HL-60 (cell line): ENCODE data around the gene PPP2R3C.

Experiments used
- CTCF ChIP-seq: IDR thresholded peaks from one replicate; pipeline ENCODE4 v1.5.1; 2011; ENCODE audit warnings: low read length, control low read depth, inconsistent platforms; ENCODE audit not compliant: insufficient read depth
- POLR2AphosphoS5 ChIP-seq: IDR thresholded peaks from 2 replicates; pipeline ENCODE4 v1.6.1; 2012; ENCODE audit warnings: low read depth

GRCh38 chr14:35043046-35043445 lies 78.7 kb downstream of the PPP2R3C start:
- TF ChIP-seq CTCF (no peak), POLR2AphosphoS5 (no peak)
